G401.6 (cell line): ENCODE measurements around the gene SIRPD.

Experiments used
- FAIRE-seq: peaks from 2 replicates; lab custom pipeline; 2012; peaks lifted over from hg19 to GRCh38; lab: Jason Lieb, UNC

SIRPD gene

GRCh38 chr20:1493536-1493935 is 64.0 kb downstream of the SIRPD start:
- no peak for FAIRE-seq

DNA sequence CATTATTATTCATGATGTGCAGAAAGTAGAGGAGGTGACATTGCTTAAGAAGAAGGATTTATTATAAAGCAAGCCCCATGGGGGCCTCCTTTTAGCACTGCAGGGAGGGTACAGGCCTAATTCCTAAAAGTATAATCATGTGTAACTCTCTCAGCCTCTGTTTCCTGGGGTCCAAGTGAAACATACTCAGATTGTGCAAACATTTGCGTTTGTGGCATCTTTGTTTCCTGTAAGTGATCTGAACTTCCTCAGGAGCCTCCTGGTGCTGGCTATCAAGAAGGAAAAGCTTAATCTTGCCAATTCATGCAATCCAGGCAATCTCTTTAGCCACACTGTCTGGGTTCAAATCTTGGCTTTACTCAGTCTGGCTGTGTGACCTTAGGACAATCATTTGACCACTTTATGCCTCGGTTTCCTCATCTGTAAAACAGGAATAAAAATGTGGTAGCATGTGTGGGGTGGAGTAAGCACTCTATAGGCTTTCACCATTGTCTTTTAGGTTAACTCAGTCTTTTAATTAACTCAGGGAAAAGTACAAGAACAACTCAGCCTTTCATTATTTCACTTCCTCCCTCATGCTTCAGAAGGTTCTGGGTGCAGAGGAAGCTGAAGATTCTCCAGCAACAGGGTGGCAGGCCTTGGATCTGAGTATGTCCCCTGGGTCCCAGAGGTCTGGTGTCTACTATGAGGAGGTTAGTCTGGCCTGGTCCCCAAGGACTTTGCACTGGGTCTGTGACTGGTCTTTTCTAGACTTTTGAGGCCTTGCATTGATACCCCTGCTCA is 65.5 kb downstream of the SIRPD start:
- no peak for FAIRE-seq

DNA sequence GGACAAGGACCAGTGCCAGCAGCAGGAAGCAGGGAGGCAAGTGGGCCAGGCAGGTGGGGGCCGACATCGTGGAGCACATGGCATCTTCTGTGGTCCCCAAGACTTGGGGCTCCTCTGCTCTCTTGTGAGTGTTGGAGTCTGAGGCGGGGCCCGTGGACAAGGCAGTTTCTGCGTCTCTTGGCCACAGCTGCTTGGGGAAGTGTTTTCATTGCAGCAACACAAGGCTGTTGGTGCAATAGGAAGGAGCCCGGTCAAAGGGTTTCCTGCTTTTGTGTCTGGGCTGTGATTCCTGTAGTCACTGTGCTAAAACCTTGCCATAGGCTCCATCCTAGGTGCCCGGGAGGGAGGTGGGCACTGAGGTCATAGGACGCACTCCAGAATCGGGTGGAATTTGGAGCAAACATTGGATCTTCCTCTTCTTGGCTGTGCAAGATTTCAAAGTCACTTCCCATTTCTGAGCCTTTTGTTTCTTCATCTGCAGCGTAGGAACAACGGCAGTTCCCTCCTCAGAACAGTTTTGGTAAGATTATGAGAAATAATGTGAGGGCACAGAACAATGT is 66.1 kb downstream of the SIRPD start, which contains the start of gene SIRPB2:
Gene SIRPB2, minus strand, starts transcription at position 140 of the 560 bp plus-strand sequence. Its CDS starts 61 bp downstream, at position 79.
- no peak for FAIRE-seq

GRCh38 chr20:1490643-1491195 is 66.8 kb downstream of the SIRPD start:
- no peak for FAIRE-seq

DNA sequence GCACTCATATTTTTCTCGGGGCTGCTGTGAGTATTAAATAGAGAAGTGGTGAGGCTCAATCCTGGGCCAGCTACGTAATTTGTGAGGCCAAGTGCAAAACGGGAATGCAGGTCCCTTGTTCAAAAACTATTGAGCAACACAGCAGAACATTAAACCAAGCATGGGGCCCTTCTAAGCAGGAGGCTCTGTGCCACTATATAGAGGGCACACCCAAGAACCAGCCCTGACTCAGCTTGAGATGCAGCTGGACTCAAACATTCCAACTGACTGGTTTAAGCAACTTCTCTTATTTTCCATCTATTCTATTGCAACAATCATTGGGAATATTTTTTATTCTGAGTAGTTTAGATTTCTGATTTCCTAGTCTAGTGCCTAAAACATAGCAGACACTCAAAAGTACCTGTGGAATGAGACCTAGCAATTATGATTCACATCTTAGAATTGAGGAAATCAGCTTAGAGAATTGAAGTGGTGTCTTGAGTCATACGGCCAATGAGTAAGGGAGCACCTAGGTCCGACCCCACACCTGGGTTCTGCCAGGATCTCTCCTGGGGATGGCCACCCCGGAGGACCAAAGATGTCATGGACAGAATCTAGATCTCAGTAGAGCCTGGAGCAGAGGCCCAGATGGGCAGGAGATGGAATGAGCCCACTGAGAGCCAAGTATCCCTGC is 67.6 kb downstream of the SIRPD start:
- FAIRE-seq = no peak

DNA sequence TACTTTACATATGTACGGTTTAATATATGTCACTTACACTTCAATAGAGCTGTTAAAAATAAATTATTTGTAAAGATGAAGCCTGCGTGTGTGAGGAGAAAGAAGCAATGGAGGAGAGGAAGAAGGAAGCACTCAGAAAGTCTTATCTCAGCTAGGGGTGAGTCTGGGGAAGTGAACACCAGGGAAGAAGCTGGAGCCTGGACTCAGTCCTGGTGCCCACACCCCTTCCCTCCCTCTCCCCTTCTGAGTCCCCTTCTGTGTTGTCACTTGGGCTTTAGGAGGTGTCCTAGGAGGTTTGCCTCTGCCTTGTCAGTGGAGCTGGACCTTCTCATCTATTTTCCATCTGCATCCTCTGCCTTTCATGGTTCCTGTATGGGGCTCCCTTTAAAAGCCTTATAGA is 68.2 kb downstream of the SIRPD start:
- no peak for FAIRE-seq

DNA sequence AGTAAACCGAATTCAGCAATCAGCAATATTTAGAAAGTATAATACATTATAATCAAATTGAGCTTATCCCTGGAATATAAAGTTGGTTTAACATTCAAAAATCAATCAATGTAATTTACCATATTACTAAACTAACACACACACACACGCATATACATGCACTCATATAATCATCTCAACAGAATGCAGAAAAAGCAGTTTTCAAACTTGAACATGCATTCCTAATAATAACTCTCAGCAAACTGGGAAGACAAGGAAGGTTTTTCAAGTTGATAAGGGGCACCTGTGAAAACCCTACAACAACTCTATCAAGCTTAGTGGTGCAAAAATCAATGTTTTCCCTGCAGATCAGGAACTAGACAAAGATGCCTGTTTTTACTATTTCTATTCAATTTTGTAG is 70.9 kb downstream of the SIRPD start:
- FAIRE-seq = no peak

DNA sequence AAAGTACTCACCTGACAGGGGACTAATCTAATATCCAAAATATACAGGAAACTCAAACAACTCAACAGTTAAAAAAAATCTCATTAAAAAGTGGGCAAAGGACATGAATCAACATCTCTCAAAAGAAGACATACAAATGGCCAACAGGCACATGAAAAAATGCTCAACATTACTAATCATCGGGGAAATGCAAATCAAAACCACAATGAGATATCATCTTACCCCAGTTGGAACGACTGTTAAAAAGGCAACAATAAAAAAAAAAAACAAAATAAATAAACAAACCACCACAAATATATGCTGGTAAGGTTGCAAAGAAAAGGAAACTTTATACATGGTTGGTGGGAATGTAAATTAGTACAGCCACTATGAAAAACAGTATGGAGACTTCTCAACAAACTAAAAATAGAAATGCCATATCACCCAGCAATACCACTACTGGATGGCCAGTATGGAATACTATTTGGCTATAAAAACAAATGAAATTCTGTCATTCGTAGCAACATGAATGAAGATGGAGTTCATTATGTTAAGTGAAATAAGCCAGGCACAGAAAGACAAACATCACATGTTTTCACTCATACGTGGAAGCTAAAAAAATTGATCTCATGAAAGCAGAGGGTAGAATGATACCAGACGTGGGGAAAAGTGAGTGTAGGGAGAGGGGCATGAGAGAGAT is 72.9 kb downstream of the SIRPD start:
- no peak for FAIRE-seq
